HepG2 (cell line): ENCODE measurements around the gene GLUD2. TPM values are rescaled to one million over a fixed set of nuclear protein-coding genes. Genes with fewer than 3 reads are reported as not detected.

ENCODE experiments used
- ARID2 ChIP-seq: sonication (generic); formaldehyde crosslinking; IDR thresholded peaks from 2 replicates; pipeline ENCODE4 v1.8.1; 2022; ENCODE audit warnings: mild to moderate bottlenecking, missing genetic modification reagents, borderline replicate concordance
- E2F1 ChIP-seq: sonication (generic); formaldehyde crosslinking; IDR thresholded peaks from 2 replicates; pipeline ENCODE4 v1.5.0; 2020; ENCODE audit warnings: missing genetic modification reagents
- EED ChIP-seq: sonication (generic); formaldehyde crosslinking; IDR thresholded peaks from 2 replicates; pipeline ENCODE4 v1.5.0; 2020; ENCODE audit warnings: mild to moderate bottlenecking, missing genetic modification reagents
- EHMT2 ChIP-seq: fragments of 200-600 bp; sonication (generic); IDR thresholded peaks from 2 replicates; pipeline ENCODE4 v1.7.0; 2017; ENCODE audit warnings: antibody characterized with exemption, low read depth, low read length, borderline replicate concordance
- GABPA ChIP-seq, 2 experiments: IDR thresholded peaks; 2 replicates each; pipeline ENCODE4 v1.6.1; 2011 to 2016; ENCODE audit warnings: low read depth in 2 of 2, low read length in 1 of 2, missing biosample characterization in 1 of 2, missing genetic modification characterization in 1 of 2
- HDAC2 ChIP-seq: sonication (generic); formaldehyde crosslinking; IDR thresholded peaks from 2 replicates; pipeline ENCODE4 v1.4.0; 2020; ENCODE audit warnings: missing genetic modification reagents
- KAT8 ChIP-seq: IDR thresholded peaks from 2 replicates; pipeline ENCODE4 v1.6.1; 2016; ENCODE audit warnings: missing genetic modification reagents, missing compliant biosample characterization
- MTA1 ChIP-seq: sonication (generic); formaldehyde crosslinking; IDR thresholded peaks from 2 replicates; pipeline ENCODE4 v1.4.0; 2020; ENCODE audit warnings: missing genetic modification reagents, mild to moderate bottlenecking, borderline replicate concordance
- NKX3-1 ChIP-seq: sonication (generic); formaldehyde crosslinking; IDR thresholded peaks from 2 replicates; pipeline ENCODE4 v1.5.0; 2020; ENCODE audit warnings: missing genetic modification reagents
- ONECUT2 ChIP-seq: sonication (generic); formaldehyde crosslinking; IDR thresholded peaks from 2 replicates; pipeline ENCODE4 v1.4.0; 2020; ENCODE audit warnings: missing genetic modification reagents
- PAX8 ChIP-seq: sonication (generic); formaldehyde crosslinking; IDR thresholded peaks from 2 replicates; pipeline ENCODE4 v1.8.0; 2022; ENCODE audit warnings: mild to moderate bottlenecking, missing genetic modification reagents, borderline replicate concordance
- PPARG ChIP-seq: conservative IDR thresholded peaks from 2 replicates; pipeline ENCODE4 v1.6.1; 2016; ENCODE audit warnings: missing biosample characterization, missing genetic modification reagents
- SALL1 ChIP-seq: sonication (generic); formaldehyde crosslinking; IDR thresholded peaks from 2 replicates; pipeline ENCODE4 v1.8.0; 2022; ENCODE audit warnings: mild to moderate bottlenecking, missing genetic modification reagents
- SMC3 ChIP-seq: IDR thresholded peaks from 2 replicates; pipeline ENCODE4 v1.6.1; 2011; ENCODE audit warnings: low read length, improper control_type of control experiment
- TARDBP ChIP-seq: sonication (generic); formaldehyde crosslinking; IDR thresholded peaks from 2 replicates; pipeline ENCODE4 v1.8.0; 2022; ENCODE audit warnings: mild to moderate bottlenecking, missing genetic modification reagents
- USF2 ChIP-seq, 2 experiments: sonication (generic) in 1 of 2; formaldehyde crosslinking in 1 of 2; IDR thresholded peaks; 2 replicates each; pipeline versions ENCODE4 v1.5.1 to v1.6.1; 2011 to 2020; ENCODE audit warnings: borderline replicate concordance in 1 of 2, low read depth in 1 of 2, low read length in 1 of 2, mild to moderate bottlenecking in 1 of 2, missing genetic modification reagents in 1 of 2, moderate library complexity in 1 of 2
- ZFAT ChIP-seq: sonication (generic); formaldehyde crosslinking; conservative IDR thresholded peaks from 2 replicates; pipeline ENCODE4 v1.8.1; 2023; ENCODE audit warnings: missing genetic modification reagents, inconsistent platforms
- ZNF350 ChIP-seq: sonication (generic); formaldehyde crosslinking; IDR thresholded peaks from 2 replicates; pipeline ENCODE4 v1.4.0; 2020; ENCODE audit warnings: mild to moderate bottlenecking, low read depth, missing genetic modification reagents, borderline replicate concordance
- ZNF383 ChIP-seq: sonication (generic); formaldehyde crosslinking; IDR thresholded peaks from 2 replicates; pipeline ENCODE4 v1.4.0; 2020; ENCODE audit warnings: missing genetic modification reagents, mild to moderate bottlenecking, borderline replicate concordance
- ZNF557 ChIP-seq: sonication (generic); formaldehyde crosslinking; IDR thresholded peaks from 2 replicates; pipeline ENCODE4 v1.4.0; 2020; ENCODE audit warnings: missing genetic modification reagents
- polyA plus RNA-seq, 8 experiments: library from polyadenylated mRNA; depleted of rRNA in 3 of 8; stranded (reverse) in 7 of 8; unstranded in 1 of 8; fragments of >200 nt; fragmentation: Illumina TruSeq in 4 of 8; extraction: Trizol in 4 of 8; gene quantifications; 2 replicates each; pipeline versions ENCODE4 v1.2.1 to v1.2.3, GENCODE V29; 2011 to 2016; ENCODE audit warnings: low read depth in 4 of 8, missing spikeins in 1 of 8, mixed read lengths in 1 of 8; ENCODE audit not compliant: insufficient read depth in 1 of 8
- total RNA-seq, 5 experiments: library from RNA; depleted of rRNA; stranded (reverse); fragments of >200 nt; fragmentation: Illumina TruSeq; extraction: Trizol; gene quantifications; 2 replicates each; pipeline ENCODE4 v1.2.3, GENCODE V29; 2016; ENCODE audit warnings: low read depth in 1 of 5
- TF ChIP-seq, protein P1 (sequence below): IDR thresholded peaks from 2 replicates; pipeline ENCODE4 v1.6.1; 2016; ENCODE audit warnings: missing compliant biosample characterization, missing genetic modification reagents, borderline replicate concordance
- TF ChIP-seq, protein P2 (sequence below): sonication (generic); formaldehyde crosslinking; IDR thresholded peaks from 2 replicates; pipeline ENCODE4 v1.5.1; 2020; ENCODE audit warnings: missing genetic modification reagents, mild to moderate bottlenecking, borderline replicate concordance
- TF ChIP-seq, protein P3 (sequence below): IDR thresholded peaks from 2 replicates; pipeline ENCODE4 v1.6.1; 2018; ENCODE audit warnings: missing genetic modification reagents, mild to moderate bottlenecking, missing compliant biosample characterization

The GLUD2 gene
- total and polyA plus RNA-seq, 2 of the 13 experiments (the other 11 are each of a cell fraction or from before 2014, with no cell fraction given): 3.4 to 8.0 TPM

- no peak for TF ChIP-seq ZNF383 (CRISPR knock-in tag)
- no peak for TF ChIP-seq ZNF350 (CRISPR knock-in tag)
- TF ChIP-seq E2F1 (CRISPR knock-in tag): no peak
- TF ChIP-seq, protein P1, sequence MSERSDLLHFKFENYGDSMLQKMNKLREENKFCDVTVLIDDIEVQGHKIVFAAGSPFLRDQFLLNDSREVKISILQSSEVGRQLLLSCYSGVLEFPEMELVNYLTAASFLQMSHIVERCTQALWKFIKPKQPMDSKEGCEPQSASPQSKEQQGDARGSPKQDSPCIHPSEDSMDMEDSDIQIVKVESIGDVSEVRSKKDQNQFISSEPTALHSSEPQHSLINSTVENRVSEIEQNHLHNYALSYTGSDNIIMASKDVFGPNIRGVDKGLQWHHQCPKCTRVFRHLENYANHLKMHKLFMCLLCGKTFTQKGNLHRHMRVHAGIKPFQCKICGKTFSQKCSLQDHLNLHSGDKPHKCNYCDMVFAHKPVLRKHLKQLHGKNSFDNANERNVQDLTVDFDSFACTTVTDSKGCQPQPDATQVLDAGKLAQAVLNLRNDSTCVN (CRISPR knock-in tag): no peak
- TF ChIP-seq ZFAT (CRISPR knock-in tag): no peak
- no peak for TF ChIP-seq SMC3
- TF ChIP-seq PAX8 (CRISPR knock-in tag): no peak
- peak; percentile 22; the same call in 1 of the 2 replicates for TF ChIP-seq SALL1 (CRISPR knock-in tag)
- no peak for TF ChIP-seq EED
- no peak for TF ChIP-seq ZNF557 (CRISPR knock-in tag)
- 0 out of 2 replicates have a peak, but pooled peaks have one; percentile 48 for TF ChIP-seq PPARG (CRISPR knock-in tag)
- no peak for TF ChIP-seq NKX3-1 (CRISPR knock-in tag)
- no peak for TF ChIP-seq USF2 (IDR thresholded peaks at IDR 0.05; ENCODE audit: low read depth, low read length)
- TF ChIP-seq USF2 (CRISPR knock-in tag; IDR thresholded peaks at IDR 0.05; ENCODE audit: borderline replicate concordance): peak; percentile 64; the same call in 1 of the 2 replicates
- no peak for TF ChIP-seq ARID2
- no peak for TF ChIP-seq ONECUT2
- 0 out of 2 replicates have a peak, but pooled peaks have one; percentile 21 for TF ChIP-seq HDAC2 (CRISPR knock-in tag)
- TF ChIP-seq TARDBP: no peak; the same call in 1 of the 2 replicates
- 0 out of 2 replicates have a peak, but pooled peaks have one; percentile 22 for TF ChIP-seq KAT8 (CRISPR knock-in tag)
- TF ChIP-seq MTA1 (CRISPR knock-in tag): no peak
- no peak for TF ChIP-seq GABPA (IDR thresholded peaks at IDR 0.05; ENCODE audit: low read depth, low read length)
- peak; percentile 59 for TF ChIP-seq GABPA (CRISPR knock-in tag; IDR thresholded peaks at IDR 0.05; ENCODE audit: low read depth)
- TF ChIP-seq EHMT2: peak; percentile 32; the same call in 1 of the 2 replicates
- TF ChIP-seq, protein P2, sequence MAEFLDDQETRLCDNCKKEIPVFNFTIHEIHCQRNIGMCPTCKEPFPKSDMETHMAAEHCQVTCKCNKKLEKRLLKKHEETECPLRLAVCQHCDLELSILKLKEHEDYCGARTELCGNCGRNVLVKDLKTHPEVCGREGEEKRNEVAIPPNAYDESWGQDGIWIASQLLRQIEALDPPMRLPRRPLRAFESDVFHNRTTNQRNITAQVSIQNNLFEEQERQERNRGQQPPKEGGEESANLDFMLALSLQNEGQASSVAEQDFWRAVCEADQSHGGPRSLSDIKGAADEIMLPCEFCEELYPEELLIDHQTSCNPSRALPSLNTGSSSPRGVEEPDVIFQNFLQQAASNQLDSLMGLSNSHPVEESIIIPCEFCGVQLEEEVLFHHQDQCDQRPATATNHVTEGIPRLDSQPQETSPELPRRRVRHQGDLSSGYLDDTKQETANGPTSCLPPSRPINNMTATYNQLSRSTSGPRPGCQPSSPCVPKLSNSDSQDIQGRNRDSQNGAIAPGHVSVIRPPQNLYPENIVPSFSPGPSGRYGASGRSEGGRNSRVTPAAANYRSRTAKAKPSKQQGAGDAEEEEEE (CRISPR knock-in tag): no peak
- TF ChIP-seq, protein P3, sequence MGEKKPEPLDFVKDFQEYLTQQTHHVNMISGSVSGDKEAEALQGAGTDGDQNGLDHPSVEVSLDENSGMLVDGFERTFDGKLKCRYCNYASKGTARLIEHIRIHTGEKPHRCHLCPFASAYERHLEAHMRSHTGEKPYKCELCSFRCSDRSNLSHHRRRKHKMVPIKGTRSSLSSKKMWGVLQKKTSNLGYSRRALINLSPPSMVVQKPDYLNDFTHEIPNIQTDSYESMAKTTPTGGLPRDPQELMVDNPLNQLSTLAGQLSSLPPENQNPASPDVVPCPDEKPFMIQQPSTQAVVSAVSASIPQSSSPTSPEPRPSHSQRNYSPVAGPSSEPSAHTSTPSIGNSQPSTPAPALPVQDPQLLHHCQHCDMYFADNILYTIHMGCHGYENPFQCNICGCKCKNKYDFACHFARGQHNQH (CRISPR knock-in tag): no peak
These were observed 38.5 kb upstream of the GLUD2 start (continued) for GRCh38 chrX:121008920-121009319.
